Measurements from ENCODE around the gene GALNT3. TPM values are rescaled to one million over a fixed set of nuclear protein-coding genes. Genes with fewer than 3 reads are reported as not detected.

GALNT3 gene
- total RNA-seq (2014; rRNA removed; shearing (Covaris generic)) (1.1 TPM in 1 of 2 replicates, not detected in the other), polyA plus RNA-seq (2016; fragmentation: Nextera tagmentation; extraction: Ambion mirVana) (0.30 and 0.40 TPM in 2 replicates)

DNA sequence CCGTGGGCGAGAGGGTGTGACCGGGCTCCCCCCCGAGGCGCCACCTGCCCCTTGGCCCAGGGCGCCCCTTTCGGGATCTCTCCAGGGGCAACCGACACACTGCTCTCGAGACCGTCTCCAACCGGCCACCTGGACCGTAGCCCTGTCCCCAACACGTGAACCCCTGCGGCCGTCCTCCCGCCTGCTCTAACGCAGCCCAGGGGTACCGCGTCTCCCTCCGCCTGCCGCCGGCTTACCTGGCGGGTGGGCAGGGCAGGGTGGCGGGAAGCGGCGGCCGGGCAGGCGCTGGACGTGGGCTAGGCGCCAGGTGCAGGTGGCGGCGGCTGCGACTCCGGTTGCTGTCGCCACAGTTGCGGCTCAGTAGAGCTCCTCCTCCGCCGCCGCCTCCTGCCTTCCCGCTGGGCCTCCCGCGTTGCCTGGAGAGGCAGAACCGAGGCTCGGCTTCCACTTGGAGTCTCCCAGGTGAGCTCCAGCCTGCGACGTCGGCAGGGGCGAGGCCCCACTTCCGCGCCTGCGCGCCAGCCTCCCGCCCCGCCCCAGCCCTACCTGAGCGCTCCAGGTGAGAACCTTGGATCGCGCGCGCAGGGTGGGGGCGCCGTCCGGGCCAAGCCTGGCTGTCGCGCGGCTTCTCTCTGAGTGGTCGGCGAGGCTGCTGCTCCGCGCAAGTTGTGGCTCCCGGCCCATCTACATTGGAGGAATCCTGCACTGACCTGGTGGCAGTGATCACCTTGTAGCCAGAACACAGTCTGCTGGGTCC is at the start of gene GALNT3:
GALNT3 (minus strand) TSS at position 469 of the 757 bp plus-strand sequence. CDS start 23,547 bp downstream, outside the sequence.
- Histone ChIP-seq H3K79me2 (ENCODE audit: insufficient read depth) (no peaks in the 10 kb centered on the region), H3K9ac (0 out of 2 replicates have a peak within 1 kb of the TSS, but pooled peaks have one; percentile 20), H3K9me2 (ENCODE audit: insufficient read depth) (no peaks in the 10 kb centered on the region), H3F3A (ENCODE audit: insufficient read depth) (peaks cover 20% of the 10 kb centered on the region; the same call in 1 of the 2 replicates), H4K20me1 (ENCODE audit: insufficient read depth) (no peaks in the 10 kb centered on the region), H3K4me1 (ENCODE audit: insufficient read depth) (peaks cover 27% of the 10 kb centered on the region), H3K36me3 (ENCODE audit: low read depth) (no peaks in the 10 kb centered on the region), H3K9me3 (ENCODE audit: low read depth) (no peaks in the 10 kb centered on the region), H3K4me2 (ENCODE audit: unreplicated experiment) (peak within 1 kb of the TSS; percentile 81), H3K27ac (no peak within 1 kb of the TSS), H2AFZ (peak within 1 kb of the TSS; percentile 80), H3K27me3 (replicated peaks; ENCODE audit: insufficient read depth) (no peaks in the 10 kb centered on the region), H3K4me3 (peak within 1 kb of the TSS; percentile 67)
- WGBS, 2 experiments (ENCODE audit: low coverage in 1 of 2, low lambda C conversion rate in 2 of 2, missing lambda C conversion rate in 2 of 2) = 0 to 1% methylated on average over 15 to 34 of the region's 70 CpGs
- TF ChIP-seq EZH2 (IDR thresholded peaks at IDR 0.05; ENCODE audit: insufficient read depth, poor library complexity, severe bottlenecking) = no peak
- no peak for TF ChIP-seq EZH2phosphoT487 (IDR thresholded peaks at IDR 0.05; ENCODE audit: insufficient read depth, low read depth)
- peak; percentile 40 for DNase-seq
- in situ Hi-C loops (cut with MboI) = no loop called here

DNA sequence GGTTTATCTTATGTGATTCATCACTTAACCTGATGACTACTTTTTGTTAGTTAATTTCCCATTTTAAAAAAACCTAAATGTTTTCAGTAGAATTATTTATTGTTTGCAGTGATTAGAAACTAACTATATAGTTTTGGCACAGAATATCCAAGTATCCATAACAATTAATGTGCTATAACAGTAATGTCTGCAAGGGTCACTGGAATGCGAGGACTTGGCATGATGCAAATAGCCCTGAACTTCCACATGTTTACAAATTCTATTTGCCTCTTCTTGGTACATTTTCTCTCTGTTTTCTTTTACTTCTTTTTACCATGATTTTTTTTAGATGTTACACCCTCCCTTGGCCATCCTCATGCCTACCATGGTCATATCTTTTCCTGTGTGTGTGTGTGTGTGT is 49.3 kb upstream of the GALNT3 start:
- H4K20me1 ChIP-seq (ENCODE audit: insufficient read depth) = no peaks in the 10 kb centered on the region
- no peak overlapping the region for H2AFZ ChIP-seq
- peaks cover 4% of the 10 kb centered on the region for H3K4me1 ChIP-seq (ENCODE audit: insufficient read depth)
- no peaks in the 10 kb centered on the region for H3K27me3 ChIP-seq (replicated peaks; ENCODE audit: insufficient read depth)
- no peak for DNase-seq
- no peaks in the 10 kb centered on the region for H3K79me2 ChIP-seq (ENCODE audit: insufficient read depth)
- H3K9me2 ChIP-seq (ENCODE audit: insufficient read depth) = no peaks in the 10 kb centered on the region; the same call in 1 of the 2 replicates
- no peak for TF ChIP-seq EZH2 (IDR thresholded peaks at IDR 0.05; ENCODE audit: insufficient read depth, poor library complexity, severe bottlenecking)
- TF ChIP-seq EZH2phosphoT487 (IDR thresholded peaks at IDR 0.05; ENCODE audit: insufficient read depth, low read depth) = no peak
- no peak overlapping the region for H3K4me2 ChIP-seq (ENCODE audit: unreplicated experiment)
- H3K27ac ChIP-seq = no peak overlapping the region
- H3F3A ChIP-seq (ENCODE audit: insufficient read depth) = 0 out of 2 replicates have a peak, but pooled peaks cover 13% of the 10 kb centered on the region
- in situ Hi-C loops (cut with MboI) = no loop called here
- 96 to 97% methylated on average over 1 of the region's 1 CpG for WGBS, 2 experiments (ENCODE audit: low coverage in 1 of 2, low lambda C conversion rate in 2 of 2, missing lambda C conversion rate in 2 of 2)
- no peak overlapping the region for H3K9ac ChIP-seq
- H3K36me3 ChIP-seq (ENCODE audit: low read depth) = no peaks in the 10 kb centered on the region
- H3K4me3 ChIP-seq = no peak overlapping the region
- no peaks in the 10 kb centered on the region for H3K9me3 ChIP-seq (ENCODE audit: low read depth)

DNA sequence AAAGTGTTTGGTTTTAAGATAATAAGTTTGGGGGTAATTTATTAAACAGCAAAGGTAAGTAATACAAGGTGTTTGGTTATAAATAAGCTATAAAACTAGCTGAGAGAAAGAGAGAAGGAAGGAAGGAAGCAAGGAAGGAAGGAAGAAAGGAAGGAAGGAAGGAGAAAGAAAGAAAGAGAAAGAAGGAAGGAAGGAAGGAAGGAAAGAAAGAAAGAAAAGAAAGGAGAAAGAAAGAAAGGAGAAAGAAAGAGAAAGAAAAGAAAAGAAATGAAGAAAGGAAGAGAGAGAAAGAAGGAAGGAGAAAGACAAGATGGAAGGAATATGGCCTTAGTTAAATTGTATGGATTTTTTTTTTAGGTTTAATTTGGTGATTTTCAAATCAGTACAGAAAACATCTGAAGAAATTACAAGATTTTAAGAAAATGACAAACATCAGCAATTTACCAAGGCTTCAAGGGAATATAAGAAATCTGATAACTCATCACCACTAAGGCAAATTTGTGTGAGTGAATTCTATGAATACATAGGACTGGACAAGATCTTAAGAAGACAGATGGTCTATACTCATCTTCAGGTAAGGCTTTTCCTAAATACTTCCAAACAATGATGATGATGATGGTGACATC is 46.4 kb upstream of the GALNT3 start:
- H3K27me3 ChIP-seq (replicated peaks; ENCODE audit: insufficient read depth) = no peaks in the 10 kb centered on the region
- H3K9ac ChIP-seq = no peak overlapping the region
- no peaks in the 10 kb centered on the region for H4K20me1 ChIP-seq (ENCODE audit: insufficient read depth)
- TF ChIP-seq EZH2 (IDR thresholded peaks at IDR 0.05; ENCODE audit: insufficient read depth, poor library complexity, severe bottlenecking) (no peak), EZH2phosphoT487 (IDR thresholded peaks at IDR 0.05; ENCODE audit: insufficient read depth, low read depth) (no peak)
- H3F3A ChIP-seq (ENCODE audit: insufficient read depth) = 0 out of 2 replicates have a peak, but pooled peaks cover 13% of the 10 kb centered on the region
- no peaks in the 10 kb centered on the region for H3K9me3 ChIP-seq (ENCODE audit: low read depth)
- H3K4me3 ChIP-seq = no peak overlapping the region
- no peak for DNase-seq
- no peak overlapping the region for H2AFZ ChIP-seq
- H3K9me2 ChIP-seq (ENCODE audit: insufficient read depth) = no peaks in the 10 kb centered on the region; the same call in 1 of the 2 replicates
- no peak overlapping the region for H3K4me2 ChIP-seq (ENCODE audit: unreplicated experiment)
- in situ Hi-C loops (cut with MboI) = no loop called here
- H3K79me2 ChIP-seq (ENCODE audit: insufficient read depth) = no peaks in the 10 kb centered on the region
- H3K36me3 ChIP-seq (ENCODE audit: low read depth) = no peaks in the 10 kb centered on the region
- H3K4me1 ChIP-seq (ENCODE audit: insufficient read depth) = peaks cover 14% of the 10 kb centered on the region
- no peak overlapping the region for H3K27ac ChIP-seq

DNA sequence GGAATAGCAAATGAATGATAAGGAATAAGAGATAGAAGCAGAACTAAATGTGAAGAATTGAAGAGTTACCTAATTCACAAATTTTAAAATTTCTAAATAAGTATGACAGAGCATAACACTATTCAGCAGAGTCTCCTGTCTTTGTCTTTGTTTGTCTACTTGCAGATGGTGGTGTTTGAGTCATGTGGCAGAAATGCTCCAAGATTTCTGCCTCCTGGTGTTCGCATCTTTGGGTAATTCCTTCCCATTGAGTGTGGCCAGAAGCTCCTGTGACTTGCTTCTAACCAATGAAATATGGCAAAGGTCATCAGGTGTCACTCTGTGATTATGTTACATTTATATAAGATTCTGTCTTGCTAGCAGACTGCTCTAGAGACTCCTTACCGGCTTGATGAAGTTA is 45.6 kb upstream of the GALNT3 start:
- Histone ChIP-seq H3K27me3 (replicated peaks; ENCODE audit: insufficient read depth) (no peaks in the 10 kb centered on the region), H3F3A (ENCODE audit: insufficient read depth) (0 out of 2 replicates have a peak, but pooled peaks cover 13% of the 10 kb centered on the region), H3K4me2 (ENCODE audit: unreplicated experiment) (no peak overlapping the region), H3K36me3 (ENCODE audit: low read depth) (no peaks in the 10 kb centered on the region), H3K9me2 (ENCODE audit: insufficient read depth) (no peaks in the 10 kb centered on the region; the same call in 1 of the 2 replicates), H3K27ac (no peak overlapping the region), H3K9ac (no peak overlapping the region), H3K4me1 (ENCODE audit: insufficient read depth) (peaks cover 14% of the 10 kb centered on the region), H3K9me3 (ENCODE audit: low read depth) (no peaks in the 10 kb centered on the region), H2AFZ (no peak overlapping the region), H3K79me2 (ENCODE audit: insufficient read depth) (no peaks in the 10 kb centered on the region), H4K20me1 (ENCODE audit: insufficient read depth) (no peaks in the 10 kb centered on the region), H3K4me3 (no peak overlapping the region)
- no peak for TF ChIP-seq EZH2 (IDR thresholded peaks at IDR 0.05; ENCODE audit: insufficient read depth, poor library complexity, severe bottlenecking)
- no peak for TF ChIP-seq EZH2phosphoT487 (IDR thresholded peaks at IDR 0.05; ENCODE audit: insufficient read depth, low read depth)
- DNase-seq = peak; percentile 56
- in situ Hi-C loops (cut with MboI) = no loop called here
- 49 to 65% methylated on average over 2 of the region's 2 CpGs for WGBS, 2 experiments (ENCODE audit: low coverage in 1 of 2, low lambda C conversion rate in 2 of 2, missing lambda C conversion rate in 2 of 2)
